ENCODE data around the gene SLC25A21.

SLC25A21 gene

GRCh38 chr14:36973806-36974442 lies 198.5 kb downstream of the SLC25A21 start:
- H3K36me3 ChIP-seq (ENCODE audit: insufficient read depth, low read length) = no peaks in the 10 kb centered on the region
- no peak overlapping the region for H3K9ac ChIP-seq (ENCODE audit: low read depth, low read length)
- peaks cover 5% of the 10 kb centered on the region for H3K4me1 ChIP-seq (ENCODE audit: insufficient read depth, low read length)
- no peaks in the 10 kb centered on the region for H3K9me3 ChIP-seq (ENCODE audit: control insufficient read depth, insufficient read depth, low read length)

- no peaks in the 10 kb centered on the region for H3K4me1 ChIP-seq (ENCODE audit: insufficient read depth, low read length)
- H3K9ac ChIP-seq (ENCODE audit: low read depth, low read length) = no peak overlapping the region
- no peaks in the 10 kb centered on the region for H3K36me3 ChIP-seq (ENCODE audit: insufficient read depth, low read length)
- no peaks in the 10 kb centered on the region for H3K9me3 ChIP-seq (ENCODE audit: control insufficient read depth, insufficient read depth, low read length)
Observed at GRCh38 chr14:36971263-36971855, 201.0 kb downstream of the SLC25A21 start.

- Histone ChIP-seq H3K36me3 (ENCODE audit: insufficient read depth, low read length) (no peaks in the 10 kb centered on the region), H3K9ac (ENCODE audit: low read depth, low read length) (no peak overlapping the region), H3K9me3 (ENCODE audit: control insufficient read depth, insufficient read depth, low read length) (no peaks in the 10 kb centered on the region), H3K4me1 (ENCODE audit: insufficient read depth, low read length) (no peaks in the 10 kb centered on the region)
Observed at GRCh38 chr14:36967892-36968555, 204.4 kb downstream of the SLC25A21 start.

- H3K36me3 ChIP-seq (ENCODE audit: insufficient read depth, low read length) = no peaks in the 10 kb centered on the region
- no peak overlapping the region for H3K9ac ChIP-seq (ENCODE audit: low read depth, low read length)
- no peaks in the 10 kb centered on the region for H3K9me3 ChIP-seq (ENCODE audit: control insufficient read depth, insufficient read depth, low read length)
- H3K4me1 ChIP-seq (ENCODE audit: insufficient read depth, low read length) = peaks cover 10% of the 10 kb centered on the region; the same call in 1 of the 2 replicates
Observed at GRCh38 chr14:36955967-36956366, 216.4 kb downstream of the SLC25A21 start.

- H3K9ac ChIP-seq (ENCODE audit: low read depth, low read length) = no peak overlapping the region
- H3K9me3 ChIP-seq (ENCODE audit: control insufficient read depth, insufficient read depth, low read length) = no peaks in the 10 kb centered on the region
- peaks cover 16% of the 10 kb centered on the region; the same call in 1 of the 2 replicates for H3K4me1 ChIP-seq (ENCODE audit: insufficient read depth, low read length)
- no peaks in the 10 kb centered on the region for H3K36me3 ChIP-seq (ENCODE audit: insufficient read depth, low read length)
Observed at GRCh38 chr14:36955376-36955775, 217.0 kb downstream of the SLC25A21 start.

- Histone ChIP-seq H3K4me1 (ENCODE audit: insufficient read depth, low read length) (peaks cover 16% of the 10 kb centered on the region; the same call in 1 of the 2 replicates), H3K36me3 (ENCODE audit: insufficient read depth, low read length) (0 out of 2 replicates have a peak, but pooled peaks cover 2% of the 10 kb centered on the region), H3K9me3 (ENCODE audit: control insufficient read depth, insufficient read depth, low read length) (no peaks in the 10 kb centered on the region), H3K9ac (ENCODE audit: low read depth, low read length) (no peak overlapping the region)
Observed at GRCh38 chr14:36952689-36953088, 219.7 kb downstream of the SLC25A21 start.

GRCh38 chr14:36951380-36951911 lies 221.0 kb downstream of the SLC25A21 start:
- H3K4me1 ChIP-seq (ENCODE audit: insufficient read depth, low read length) = peaks cover 16% of the 10 kb centered on the region; the same call in 1 of the 2 replicates
- no peaks in the 10 kb centered on the region for H3K9me3 ChIP-seq (ENCODE audit: control insufficient read depth, insufficient read depth, low read length)
- H3K36me3 ChIP-seq (ENCODE audit: insufficient read depth, low read length) = 0 out of 2 replicates have a peak, but pooled peaks cover 2% of the 10 kb centered on the region
- H3K9ac ChIP-seq (ENCODE audit: low read depth, low read length) = no peak overlapping the region

- H3K9me3 ChIP-seq (ENCODE audit: control insufficient read depth, insufficient read depth, low read length) = no peaks in the 10 kb centered on the region
- 0 out of 2 replicates have a peak, but pooled peaks cover 2% of the 10 kb centered on the region for H3K36me3 ChIP-seq (ENCODE audit: insufficient read depth, low read length)
- H3K9ac ChIP-seq (ENCODE audit: low read depth, low read length) = no peak overlapping the region
- H3K4me1 ChIP-seq (ENCODE audit: insufficient read depth, low read length) = peaks cover 16% of the 10 kb centered on the region; the same call in 1 of the 2 replicates
Observed at GRCh38 chr14:36950812-36951211, 221.6 kb downstream of the SLC25A21 start.

GRCh38 chr14:36949371-36949770 lies 223.0 kb downstream of the SLC25A21 start:
- Histone ChIP-seq H3K9ac (ENCODE audit: low read depth, low read length) (no peak overlapping the region), H3K9me3 (ENCODE audit: control insufficient read depth, insufficient read depth, low read length) (no peaks in the 10 kb centered on the region), H3K4me1 (ENCODE audit: insufficient read depth, low read length) (peaks cover 16% of the 10 kb centered on the region; the same call in 1 of the 2 replicates), H3K36me3 (ENCODE audit: insufficient read depth, low read length) (0 out of 2 replicates have a peak, but pooled peaks cover 2% of the 10 kb centered on the region)

- 0 out of 2 replicates have a peak, but pooled peaks cover 2% of the 10 kb centered on the region for H3K36me3 ChIP-seq (ENCODE audit: insufficient read depth, low read length)
- H3K9me3 ChIP-seq (ENCODE audit: control insufficient read depth, insufficient read depth, low read length) = no peaks in the 10 kb centered on the region
- H3K4me1 ChIP-seq (ENCODE audit: insufficient read depth, low read length) = peaks cover 13% of the 10 kb centered on the region; the same call in 1 of the 2 replicates
- no peak overlapping the region for H3K9ac ChIP-seq (ENCODE audit: low read depth, low read length)
Observed at GRCh38 chr14:36948157-36948859, 224.1 kb downstream of the SLC25A21 start.

GRCh38 chr14:36947362-36947761 lies 225.0 kb downstream of the SLC25A21 start:
- H3K9me3 ChIP-seq (ENCODE audit: control insufficient read depth, insufficient read depth, low read length) = no peaks in the 10 kb centered on the region
- peaks cover 7% of the 10 kb centered on the region; the same call in 1 of the 2 replicates for H3K4me1 ChIP-seq (ENCODE audit: insufficient read depth, low read length)
- H3K9ac ChIP-seq (ENCODE audit: low read depth, low read length) = no peak overlapping the region
- H3K36me3 ChIP-seq (ENCODE audit: insufficient read depth, low read length) = 0 out of 2 replicates have a peak, but pooled peaks cover 2% of the 10 kb centered on the region

- Histone ChIP-seq H3K36me3 (ENCODE audit: insufficient read depth, low read length) (0 out of 2 replicates have a peak, but pooled peaks cover 2% of the 10 kb centered on the region), H3K9ac (ENCODE audit: low read depth, low read length) (no peak overlapping the region), H3K9me3 (ENCODE audit: control insufficient read depth, insufficient read depth, low read length) (no peaks in the 10 kb centered on the region), H3K4me1 (ENCODE audit: insufficient read depth, low read length) (peaks cover 7% of the 10 kb centered on the region; the same call in 1 of the 2 replicates)
Observed at GRCh38 chr14:36946872-36947271, 225.5 kb downstream of the SLC25A21 start.

GRCh38 chr14:36944307-36945010 lies 227.9 kb downstream of the SLC25A21 start:
- no peaks in the 10 kb centered on the region for H3K9me3 ChIP-seq (ENCODE audit: control insufficient read depth, insufficient read depth, low read length)
- H3K9ac ChIP-seq (ENCODE audit: low read depth, low read length) = no peak overlapping the region
- H3K4me1 ChIP-seq (ENCODE audit: insufficient read depth, low read length) = no peaks in the 10 kb centered on the region
- H3K36me3 ChIP-seq (ENCODE audit: insufficient read depth, low read length) = 0 out of 2 replicates have a peak, but pooled peaks cover 2% of the 10 kb centered on the region

Measured in ES-I3 (cell line).